Stimulated activated naive B cell treated with anti-CD40 and anti-IgM and Interleukin-4, amounts not matched to agents 10 μg/mL and 1 μg/mL and 100 μg/mL, for 72 hours (primary cell): ENCODE results near the gene PLXNA2.

Experiments used
- ATAC-seq, 2 donors: fragments of 150-1000 bp; cut with Tn5 transposase; replicated peaks; 2 replicates each; pipeline ENCODE4 v1.10.0; 2021; ENCODE audit warnings: moderate library complexity in 1 of 2
- DNase-seq: peaks from one replicate; pipeline ENCODE4 v3.0.0; 2021
- H3K27ac Mint-ChIP-seq: one replicate; pipeline ENCODE4 v1.8.0; 2022; ENCODE audit warnings: mild to moderate bottlenecking, mixed read lengths
- H3K27me3 Mint-ChIP-seq, 2 donors: one replicate each; pipeline ENCODE4 v1.8.0; 2022; ENCODE audit warnings: mixed read lengths in 2 of 2
- H3K36me3 Mint-ChIP-seq, 2 donors: one replicate each; pipeline ENCODE4 v1.8.0; 2022; ENCODE audit warnings: mixed read lengths in 2 of 2, mild to moderate bottlenecking in 1 of 2
- H3K4me1 Mint-ChIP-seq, 2 donors: one replicate each; pipeline ENCODE4 v1.8.0; 2022; ENCODE audit warnings: mixed read lengths in 2 of 2, mild to moderate bottlenecking in 1 of 2
- H3K4me3 Mint-ChIP-seq, 2 donors: one replicate each; pipeline ENCODE4 v1.8.0; 2022; ENCODE audit warnings: mild to moderate bottlenecking in 2 of 2, mixed read lengths in 2 of 2, moderate library complexity in 1 of 2
- H3K9me3 Mint-ChIP-seq, 2 donors: one replicate each; pipeline ENCODE4 v1.8.0; 2022; ENCODE audit warnings: mixed read lengths in 2 of 2, mild to moderate bottlenecking in 1 of 2

The PLXNA2 gene

DNA sequence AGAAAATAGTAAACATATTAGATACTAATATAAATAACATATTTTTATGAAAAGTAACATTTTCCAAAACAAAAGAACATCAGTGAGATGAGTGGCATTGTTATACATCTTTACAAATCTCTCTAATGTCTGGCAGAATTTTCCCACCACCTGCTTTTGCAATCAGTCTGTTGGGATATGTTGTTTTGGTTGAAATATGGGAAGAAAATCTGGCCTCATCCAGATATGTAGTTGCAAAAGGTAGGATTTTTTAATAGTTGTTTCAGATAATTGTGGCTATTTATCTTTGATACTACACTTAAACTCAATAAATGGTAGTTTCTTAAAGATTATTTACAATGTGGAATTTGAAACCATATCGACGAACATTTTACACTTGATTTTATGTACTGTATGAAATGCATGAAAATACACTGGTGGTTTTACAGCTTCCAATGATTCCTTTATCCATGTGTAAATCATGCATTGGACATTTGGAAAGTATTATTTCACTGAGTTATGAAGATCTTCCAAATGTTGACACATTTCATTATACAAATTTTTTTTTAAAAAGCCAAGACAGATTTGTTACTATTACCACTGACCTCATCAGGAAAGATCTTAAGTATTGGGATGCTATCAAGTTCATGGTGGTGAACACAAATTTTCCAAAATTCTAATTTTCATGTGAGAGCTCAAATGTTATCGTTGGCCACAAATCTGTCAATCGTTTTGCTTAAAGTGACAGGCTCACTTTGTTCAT is 259.2 kb downstream of the PLXNA2 start:
- H3K27me3 Mint-ChIP-seq, result peaks cover 18 to 22% of the 10 kb centered on the region in 2 donors
- no peak overlapping the region for H3K27ac Mint-ChIP-seq
- no peak for ATAC-seq
- no peak overlapping the region for H3K4me3 Mint-ChIP-seq
- H3K9me3 Mint-ChIP-seq, result peaks cover 0 to 2% of the 10 kb centered on the region in 2 donors
- no peak for DNase-seq
- peaks cover 0 to 4% of the 10 kb centered on the region in 2 donors for H3K4me1 Mint-ChIP-seq
- H3K36me3 Mint-ChIP-seq, result no peaks in the 10 kb centered on the region

DNA sequence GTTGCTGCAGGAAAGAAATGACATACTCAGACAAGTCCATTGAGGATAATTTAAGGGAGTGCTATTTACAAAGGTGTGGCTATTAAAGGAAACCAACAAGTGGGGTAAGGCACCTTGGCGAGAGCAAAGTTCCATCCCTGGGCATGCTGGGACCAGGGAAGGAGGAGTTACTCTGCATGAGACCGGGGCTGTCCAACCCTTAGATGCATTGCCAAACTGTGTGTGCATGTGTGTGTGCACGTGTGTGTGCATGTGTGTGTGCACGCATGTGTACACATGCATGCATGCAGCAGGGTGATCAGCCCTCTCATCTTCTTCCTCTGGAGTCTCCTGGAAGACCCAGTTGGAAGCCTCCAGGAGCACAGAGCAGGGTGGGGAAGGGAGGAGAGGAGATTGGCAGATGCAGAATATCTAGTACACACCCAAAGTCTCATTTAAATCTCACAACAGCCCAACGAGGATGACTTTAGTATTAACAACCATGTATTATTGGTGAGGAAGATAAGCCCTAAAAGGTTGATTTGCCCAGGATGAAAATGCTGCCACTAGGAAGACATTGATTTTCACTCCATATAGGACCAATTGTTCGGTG is 261.0 kb downstream of the PLXNA2 start:
- DNase-seq (no peak), ATAC-seq (no peak)
- H3K27ac Mint-ChIP-seq, result no peak overlapping the region
- H3K36me3 Mint-ChIP-seq, result no peaks in the 10 kb centered on the region
- H3K4me1 Mint-ChIP-seq, result peaks cover 0 to 4% of the 10 kb centered on the region in 2 donors
- no peak overlapping the region for H3K4me3 Mint-ChIP-seq
- H3K9me3 Mint-ChIP-seq, result no peaks in the 10 kb centered on the region
- H3K27me3 Mint-ChIP-seq, result peaks cover 17 to 18% of the 10 kb centered on the region in 2 donors

DNA sequence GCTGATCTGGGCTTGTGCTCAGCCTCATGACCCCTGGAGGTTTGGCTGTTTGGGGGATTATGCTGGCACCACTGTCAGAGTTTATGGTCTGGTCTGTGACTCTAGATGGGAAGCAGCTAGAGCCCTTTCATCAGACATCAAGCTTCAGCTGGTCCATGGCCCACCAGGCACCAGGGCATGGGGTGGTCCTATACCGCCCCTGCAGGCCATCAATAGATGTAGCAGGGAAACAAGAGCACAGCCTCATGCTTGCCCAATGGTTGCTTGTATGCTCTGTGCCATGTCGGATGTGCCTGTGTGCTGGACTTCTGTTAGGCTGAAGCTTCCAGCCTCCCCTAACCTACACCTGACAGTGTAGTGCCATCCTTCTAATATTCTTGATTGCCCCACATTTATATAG is 262.2 kb downstream of the PLXNA2 start:
- H3K4me1 Mint-ChIP-seq, result peaks cover 0 to 4% of the 10 kb centered on the region in 2 donors
- DNase-seq (no peak), ATAC-seq (peak in 1 of 2 donors; percentile 52)
- no peak overlapping the region for H3K27ac Mint-ChIP-seq
- peaks cover 17 to 18% of the 10 kb centered on the region in 2 donors for H3K27me3 Mint-ChIP-seq
- no peaks in the 10 kb centered on the region for H3K9me3 Mint-ChIP-seq
- no peak overlapping the region for H3K4me3 Mint-ChIP-seq
- no peaks in the 10 kb centered on the region for H3K36me3 Mint-ChIP-seq

DNA sequence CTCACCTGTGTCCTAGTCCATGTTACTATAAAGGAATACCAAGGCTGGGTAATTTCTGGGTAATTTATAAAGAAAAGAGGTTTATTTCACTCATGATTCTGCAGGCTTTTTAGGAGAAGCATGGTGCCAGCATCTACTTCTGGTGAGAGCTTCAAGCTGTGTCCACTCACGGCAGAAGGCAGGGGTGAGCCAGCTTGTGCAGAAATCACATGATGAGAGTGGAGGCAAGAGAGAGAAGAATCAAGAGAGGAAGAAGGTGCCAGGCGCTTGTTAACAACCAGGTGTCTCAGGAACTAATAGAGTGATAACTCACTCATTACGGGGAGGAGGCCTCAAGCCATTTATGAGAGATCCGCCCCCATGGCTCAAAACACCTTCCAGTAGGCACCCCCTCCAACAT is 265.7 kb downstream of the PLXNA2 start:
- Mint-ChIP-seq H3K9me3 (no peaks in the 10 kb centered on the region), H3K27me3 (peaks cover 18 to 26% of the 10 kb centered on the region in 2 donors), H3K4me3 (no peak overlapping the region), H3K36me3 (no peaks in the 10 kb centered on the region), H3K27ac (no peak overlapping the region), H3K4me1 (peaks cover 0 to 7% of the 10 kb centered on the region in 2 donors)
- no peak for DNase-seq
- ATAC-seq, result no peak

DNA sequence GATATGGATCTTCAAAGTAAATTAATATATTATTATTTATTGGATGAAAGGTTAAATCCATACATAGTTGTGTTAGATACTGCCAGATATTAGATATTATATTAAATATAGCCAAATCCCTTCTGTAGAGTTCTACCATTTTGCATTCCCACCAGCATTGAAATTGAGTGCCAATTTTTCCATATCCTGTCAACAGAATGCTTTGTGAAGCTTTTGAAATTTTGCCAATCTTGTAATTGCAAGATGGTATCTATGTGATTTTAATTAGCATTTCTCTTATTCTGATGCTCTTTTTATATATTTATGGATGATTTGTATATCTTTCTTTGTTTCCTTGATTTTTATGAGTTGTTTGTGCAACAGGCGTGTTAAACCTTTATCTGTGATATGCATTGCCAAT is 266.3 kb downstream of the PLXNA2 start:
- Mint-ChIP-seq H3K4me1 (peaks cover 0 to 7% of the 10 kb centered on the region in 2 donors), H3K27me3 (peaks cover 24 to 26% of the 10 kb centered on the region in 2 donors), H3K36me3 (no peaks in the 10 kb centered on the region), H3K4me3 (no peak overlapping the region), H3K9me3 (no peaks in the 10 kb centered on the region), H3K27ac (no peak overlapping the region)
- ATAC-seq (no peak), DNase-seq (no peak)

DNA sequence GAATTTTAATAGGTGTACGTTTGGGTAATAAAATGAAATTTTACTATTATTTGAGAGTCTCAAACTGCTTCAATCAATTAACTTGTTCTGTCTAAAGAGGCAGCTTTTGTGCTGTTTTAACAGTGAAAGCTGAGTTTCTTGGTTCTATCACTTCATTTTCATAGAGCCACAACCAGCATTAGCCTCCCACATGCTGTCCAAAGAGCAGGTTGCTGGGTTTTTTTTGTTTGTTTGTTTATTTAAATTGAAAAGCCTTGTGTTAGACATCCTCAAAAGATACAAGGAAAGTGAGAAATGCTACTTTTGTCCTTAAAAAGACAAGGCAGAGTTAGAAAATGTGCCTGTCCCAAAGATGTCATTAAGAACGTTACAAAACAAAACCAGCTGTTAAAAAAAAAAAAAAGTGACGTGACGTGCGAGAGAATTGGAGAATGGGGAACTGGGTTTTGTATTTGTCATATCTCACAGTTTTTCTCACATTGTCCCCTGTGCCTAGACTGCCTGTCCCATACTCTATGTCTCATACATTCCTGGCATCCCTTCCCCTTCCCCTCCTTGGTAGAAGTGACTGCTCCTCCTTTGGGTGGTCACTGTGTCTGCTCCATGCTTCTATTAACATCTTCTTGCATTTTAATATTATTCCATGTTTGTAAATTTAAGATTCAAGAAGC is 270.2 kb downstream of the PLXNA2 start:
- no peak overlapping the region for H3K4me3 Mint-ChIP-seq
- H3K4me1 Mint-ChIP-seq, result peaks cover 0 to 7% of the 10 kb centered on the region in 2 donors
- DNase-seq, result no peak
- ATAC-seq, result peak; percentile 72 to 89
- no peaks in the 10 kb centered on the region for H3K36me3 Mint-ChIP-seq
- H3K9me3 Mint-ChIP-seq, result no peaks in the 10 kb centered on the region
- no peak overlapping the region for H3K27ac Mint-ChIP-seq
- H3K27me3 Mint-ChIP-seq, result peaks cover 19 to 23% of the 10 kb centered on the region in 2 donors

DNA sequence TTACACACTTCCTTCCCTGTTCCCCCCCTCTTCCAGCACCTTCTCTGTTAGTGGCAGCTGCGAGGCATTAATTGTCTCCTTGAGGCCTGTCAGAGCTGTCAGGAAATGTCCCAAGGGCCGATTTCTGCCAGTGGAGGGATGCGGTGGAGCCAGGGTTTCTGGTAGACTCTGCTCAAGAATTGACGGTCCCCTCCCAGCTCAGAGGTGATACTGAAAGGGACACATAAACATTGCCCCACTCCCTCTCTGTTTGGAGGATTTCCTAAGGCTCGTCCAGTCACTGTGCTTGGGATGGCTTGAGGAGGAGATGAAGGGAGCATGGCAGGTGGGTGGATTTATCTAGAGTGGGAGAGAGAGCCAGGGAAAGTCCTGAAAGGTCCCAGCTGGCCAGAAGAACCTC is 271.8 kb downstream of the PLXNA2 start:
- Mint-ChIP-seq H3K27ac (no peak overlapping the region), H3K36me3 (no peaks in the 10 kb centered on the region), H3K27me3 (peaks cover 19% of the 10 kb centered on the region in 2 donors), H3K9me3 (no peaks in the 10 kb centered on the region), H3K4me3 (no peak overlapping the region), H3K4me1 (peaks cover 0 to 7% of the 10 kb centered on the region in 2 donors)
- DNase-seq (no peak), ATAC-seq (no peak)
